UCSD-AML1 (cell line): Measurements from ENCODE around the gene SLC25A20.
"Not testable (repeated sequence)": the region's sequence is repeated elsewhere in the genome, so short reads cannot be mapped to it uniquely, and the experiment has no call there.

ENCODE experiments used
- DNase-seq: peaks from one replicate; lab custom pipeline; 2025; ENCODE audit not compliant: unreplicated experiment; lab: John Stamatoyannopoulos, UW

SLC25A20 gene

DNA sequence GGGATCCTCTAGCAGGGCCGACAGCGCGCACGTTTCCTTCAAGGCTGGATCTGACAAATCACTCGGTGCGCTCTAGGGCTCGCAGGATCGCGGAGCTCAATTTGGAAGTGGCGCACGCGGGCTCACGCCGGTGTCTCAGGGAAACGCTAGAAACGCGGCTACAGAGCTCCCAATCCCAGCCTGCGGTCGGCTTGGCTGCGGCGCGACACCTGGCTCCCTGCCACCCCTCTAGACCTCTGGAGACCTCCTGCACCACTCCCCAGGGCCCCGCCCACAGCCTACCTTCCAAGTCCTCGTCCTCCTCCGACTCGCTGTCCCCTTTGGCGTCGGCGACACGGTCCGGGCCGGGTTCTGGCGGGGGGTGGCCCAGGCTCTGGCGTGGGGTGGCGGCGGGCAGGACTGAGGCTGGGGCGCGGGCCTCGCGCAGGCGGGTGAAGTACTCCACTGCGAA, 51.6 kb downstream of the SLC25A20 start:
- DNase-seq = peak; percentile 65

DNA sequence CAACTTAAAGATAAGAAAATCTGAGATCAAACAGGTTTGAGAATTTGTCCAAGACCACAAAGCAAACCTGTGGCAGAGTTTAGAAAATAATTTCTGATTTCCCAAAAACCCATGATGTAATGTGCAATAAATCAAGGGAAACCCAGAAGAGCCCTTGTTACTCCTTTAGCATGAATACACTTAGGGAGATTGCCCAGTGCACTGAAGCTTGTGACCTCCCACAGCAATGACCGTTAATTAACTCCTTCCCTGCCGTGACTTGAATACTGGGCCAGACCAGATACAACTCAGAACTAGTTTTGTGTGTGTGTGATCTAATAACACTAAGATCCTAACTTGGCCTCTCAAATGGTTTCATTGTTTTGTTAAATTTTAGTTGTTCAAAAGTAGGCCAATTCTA, 53.5 kb downstream of the SLC25A20 start:
- DNase-seq = no peak

DNA sequence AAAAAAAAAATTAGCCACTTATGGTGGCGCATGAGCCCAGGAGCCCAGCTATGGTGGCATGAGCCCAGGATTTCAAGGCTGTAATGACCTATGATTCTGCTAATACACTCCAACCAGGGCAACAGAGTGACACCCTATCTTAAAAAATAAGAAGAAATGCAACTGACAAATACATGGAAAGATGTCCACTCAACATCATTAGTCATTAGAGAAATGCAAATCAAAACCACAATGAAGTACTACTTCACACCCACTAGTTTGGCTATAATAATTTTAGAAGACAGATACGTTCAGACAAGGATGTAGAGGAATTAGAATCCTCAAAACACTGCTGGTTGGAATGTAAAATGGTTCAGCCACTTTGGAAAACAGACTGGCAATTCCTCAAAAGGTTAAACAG, 61.5 kb downstream of the SLC25A20 start:
- DNase-seq = no peak

DNA sequence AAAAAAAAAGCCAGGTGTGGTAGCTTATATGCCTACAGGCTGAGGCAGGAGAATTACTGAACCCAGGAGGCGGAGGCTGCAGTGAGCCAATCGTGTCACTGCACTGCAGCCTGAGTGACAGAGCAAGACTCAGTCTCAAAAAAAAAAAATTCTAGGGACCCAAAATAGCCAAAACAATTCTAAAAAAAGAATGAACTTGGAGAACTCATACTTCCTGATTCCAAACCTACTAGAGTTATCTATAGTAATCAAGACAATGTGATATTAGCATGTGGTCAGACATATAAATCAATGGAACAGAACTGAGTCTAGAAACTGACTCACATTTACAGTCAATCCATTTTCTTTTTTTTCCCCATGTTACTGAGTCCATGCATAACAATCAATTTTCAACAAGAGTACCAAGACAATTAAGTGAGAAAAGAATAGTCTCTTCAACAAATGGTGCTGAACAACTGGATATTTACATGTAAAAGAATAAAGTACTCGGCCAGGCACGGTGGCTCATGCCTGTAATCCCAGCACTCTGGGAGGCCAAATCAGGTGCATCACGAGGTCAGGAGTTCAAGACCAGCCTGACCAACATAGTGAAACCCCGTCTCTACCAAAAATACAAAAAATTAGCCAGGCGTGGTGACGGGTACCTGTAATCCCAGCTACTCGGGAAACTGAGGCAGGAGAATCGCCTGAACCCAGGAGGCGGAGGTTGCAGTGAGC, 62.9 kb downstream of the SLC25A20 start:
- no peak for DNase-seq

DNA sequence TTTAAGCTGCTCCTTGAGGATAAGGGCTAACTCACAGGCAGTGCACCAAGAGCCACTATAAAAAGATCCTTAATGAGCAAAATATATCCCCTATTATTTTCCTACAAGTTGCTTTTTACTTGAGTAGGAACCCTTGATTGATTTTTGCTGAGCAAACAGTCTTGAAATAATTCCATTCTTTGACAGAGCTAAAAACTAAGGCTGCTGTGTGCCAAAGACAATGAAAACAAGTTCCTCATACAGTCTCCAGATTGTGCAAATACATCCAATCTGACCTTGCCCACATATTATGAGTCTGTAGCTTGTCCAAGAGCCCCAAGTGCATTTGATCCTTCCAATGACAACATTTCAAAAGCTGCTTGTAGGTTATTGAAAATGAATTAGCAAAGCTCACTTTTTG, 66.0 kb downstream of the SLC25A20 start:
- DNase-seq = no peak

DNA sequence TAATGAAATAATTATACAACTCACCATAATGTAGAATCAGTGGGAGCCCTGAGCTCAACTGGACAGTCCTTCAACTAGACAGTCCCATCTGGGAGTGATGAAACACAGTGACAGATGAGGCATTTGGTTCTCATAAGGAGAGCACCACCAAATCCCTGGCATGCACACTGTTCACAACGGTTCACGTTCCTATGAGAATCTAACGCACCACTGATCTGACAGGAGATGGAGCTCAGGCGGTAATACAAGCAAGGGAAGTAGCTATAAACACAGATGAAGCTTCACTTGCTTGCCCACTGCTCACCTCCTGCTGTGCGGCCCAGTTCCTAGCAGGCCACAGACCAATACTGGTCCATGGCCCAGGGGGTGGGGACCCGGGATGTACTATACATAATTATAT, 68.0 kb downstream of the SLC25A20 start:
- DNase-seq = no peak

DNA sequence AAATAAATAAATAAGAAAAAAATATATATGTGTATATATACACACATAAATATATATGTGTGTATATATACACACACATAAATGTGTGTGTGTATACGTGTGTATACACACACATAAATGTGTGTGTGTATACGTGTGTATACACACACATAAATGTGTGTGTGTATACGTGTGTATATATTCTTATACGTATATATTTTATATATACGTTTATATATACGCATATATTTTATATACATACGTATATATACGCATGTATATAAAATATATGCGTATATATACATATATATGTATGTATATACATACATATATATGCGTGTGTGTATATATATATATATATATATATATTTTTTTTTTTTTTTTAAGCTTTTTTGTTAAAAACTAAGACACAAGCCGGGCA, 69.2 kb downstream of the SLC25A20 start:
- not testable (repeated sequence) for DNase-seq

DNA sequence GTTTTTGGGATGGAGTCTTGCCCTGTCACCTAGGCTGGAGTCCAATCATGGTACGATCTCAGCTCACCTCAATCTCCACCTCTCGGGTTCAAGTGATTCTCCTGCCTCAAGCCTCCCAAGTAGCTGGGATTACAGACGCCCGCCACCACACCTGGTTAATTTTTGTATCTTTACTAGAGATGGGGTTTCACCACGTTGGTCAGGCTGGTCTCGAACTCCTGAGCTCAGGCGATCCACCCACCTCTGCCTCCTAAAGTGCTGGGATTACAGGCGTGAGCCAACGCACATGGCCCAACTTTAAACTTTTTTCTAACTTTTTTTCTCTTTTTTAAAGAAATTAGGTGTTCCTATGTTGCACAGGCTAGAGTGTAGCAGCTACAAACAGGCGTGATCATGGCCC, 70.8 kb downstream of the SLC25A20 start:
- not testable (repeated sequence) for DNase-seq

DNA sequence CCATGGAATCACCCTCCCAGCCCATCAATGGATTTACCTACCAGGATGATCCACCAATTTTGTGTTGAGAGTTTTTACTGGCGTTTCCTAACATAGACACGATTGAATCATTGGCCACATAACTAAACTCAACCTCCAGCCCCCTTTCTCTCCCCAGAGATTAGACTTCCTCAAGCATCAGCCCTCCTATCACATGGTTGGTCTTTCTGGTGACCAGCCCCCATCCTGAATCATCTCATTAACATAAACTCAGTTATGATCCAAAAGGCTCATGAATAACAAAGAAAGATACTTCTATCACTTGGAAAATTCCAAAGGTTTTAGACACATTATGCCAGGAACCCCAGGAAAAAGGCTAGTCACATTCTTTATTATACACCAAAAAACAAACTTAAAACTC, 72.2 kb downstream of the SLC25A20 start:
- DNase-seq = no peak

DNA sequence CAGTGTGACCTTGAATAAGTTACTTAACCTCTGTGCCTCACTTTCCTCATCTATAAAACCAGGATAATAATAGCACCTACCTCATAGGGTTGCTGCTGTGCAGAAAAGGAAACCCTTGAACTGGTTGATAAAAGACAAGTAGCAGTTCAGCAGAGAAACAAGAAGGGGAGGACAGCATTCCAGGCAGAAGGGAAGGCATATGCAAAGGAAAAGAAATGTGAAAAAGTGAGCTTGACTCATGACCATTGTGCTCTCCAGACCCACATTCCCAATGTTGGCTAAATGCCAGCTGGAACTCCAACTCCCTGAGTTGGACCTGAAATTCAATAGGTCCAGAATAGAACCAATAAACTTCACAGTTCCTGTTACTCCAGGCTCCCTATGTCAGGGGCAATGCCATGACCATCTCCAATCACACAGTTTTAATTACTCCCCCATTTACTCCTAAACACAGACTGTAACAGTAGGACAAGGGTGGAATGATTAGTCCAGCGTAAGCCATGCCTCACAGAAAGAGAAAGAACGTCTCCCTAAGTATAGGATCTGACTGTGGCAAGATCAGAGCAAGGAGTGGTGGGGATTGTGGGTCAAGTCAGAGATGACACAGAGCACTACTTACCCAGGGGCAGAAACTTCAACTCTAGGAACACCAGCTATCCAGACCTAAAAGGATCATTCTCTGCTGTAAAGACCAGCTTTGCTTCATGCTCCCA, 77.9 kb downstream of the SLC25A20 start:
- no peak for DNase-seq

DNA sequence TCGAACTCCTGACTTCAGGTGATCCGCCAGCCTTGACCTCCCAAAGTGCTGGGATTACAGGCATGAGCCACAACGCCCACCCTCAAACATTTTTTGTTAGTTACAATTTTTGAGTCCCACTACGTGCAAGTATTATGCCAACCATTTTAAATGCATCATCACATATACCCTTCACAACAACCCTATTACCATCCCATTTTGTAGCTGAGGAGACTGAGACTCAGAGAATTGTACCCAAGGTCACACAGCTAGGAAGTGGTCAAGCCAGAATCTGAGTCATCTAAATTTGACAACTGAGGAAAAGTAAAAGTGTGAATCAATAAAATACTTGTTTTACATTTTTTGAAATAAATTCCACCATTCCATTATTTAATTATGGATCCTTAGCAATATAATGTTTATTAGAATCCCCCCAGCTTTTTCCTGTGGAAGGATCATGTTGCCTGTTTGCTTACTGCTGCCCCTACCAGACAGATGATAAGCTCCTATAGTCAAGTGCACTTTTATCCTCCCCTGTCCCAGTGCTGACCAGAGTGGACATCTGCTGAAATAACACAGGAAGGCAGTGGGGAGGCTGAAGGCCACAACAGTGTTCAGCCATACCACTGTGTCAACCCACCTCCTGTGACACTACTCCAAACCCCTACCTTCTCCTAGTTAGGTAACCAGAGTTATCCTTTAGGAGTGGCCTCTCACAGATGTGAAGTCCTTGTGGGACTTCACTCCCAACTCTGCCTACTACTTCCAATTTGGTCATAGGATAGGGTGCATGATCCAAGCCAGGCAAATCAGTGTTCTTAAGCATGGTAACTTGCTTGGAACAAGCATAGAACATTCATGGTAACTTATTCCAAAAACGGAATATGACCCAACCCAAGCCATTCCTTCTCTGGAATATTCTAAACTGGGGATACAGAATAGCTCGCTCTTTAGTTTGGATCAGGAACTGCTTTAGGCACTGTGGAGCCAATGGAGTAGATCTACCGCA, 79.2 kb downstream of the SLC25A20 start:
- no peak for DNase-seq

DNA sequence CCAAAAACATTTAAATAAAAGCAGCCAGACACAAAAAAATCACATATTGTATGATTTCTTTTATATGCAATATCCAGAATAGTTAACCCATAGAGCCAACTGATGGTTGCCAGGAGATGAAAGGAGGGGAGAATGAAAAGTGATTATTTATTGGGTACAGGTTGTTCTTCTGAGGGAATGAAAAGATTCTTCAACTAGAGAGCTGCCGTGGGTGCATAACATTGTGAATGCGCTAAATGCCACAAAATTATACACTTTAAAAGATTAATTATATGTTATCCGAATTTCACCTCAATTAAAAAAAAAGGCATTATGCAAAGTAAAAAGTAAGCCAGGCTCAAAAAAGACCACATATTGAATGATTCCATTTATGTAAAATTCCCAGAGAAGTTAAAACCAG, 87.2 kb downstream of the SLC25A20 start:
- no peak for DNase-seq
